Transverse colon (tissue), 3 donors: ENCODE data around the gene MTOR.

Experiments used
- EP300 ChIP-seq: sonication (generic); formaldehyde crosslinking; IDR thresholded peaks from one replicate; pipeline ENCODE4 v1.6.1; 2017; ENCODE audit warnings: antibody characterized with exemption, low read depth
- POLR2A ChIP-seq: fragments of 450-650 bp; IDR thresholded peaks from one replicate; pipeline ENCODE4 v1.6.1; 2016; ENCODE audit warnings: antibody characterized with exemption, mild to moderate bottlenecking, moderate library complexity
- TF ChIP-seq, protein P1 (sequence below), 5 experiments: fragments of 200-600 bp in 3 of 5; fragments of 450-650 bp in 2 of 5; sonication (generic) in 3 of 5; IDR thresholded peaks; 1 replicate in 2 of 5; 2 replicates in 3 of 5; pipeline ENCODE4 v1.5.1; 2016 to 2017; ENCODE audit warnings: antibody characterized with exemption in 5 of 5, inconsistent platforms in 3 of 5, mild to moderate bottlenecking in 2 of 5, moderate library complexity in 1 of 5

DNA sequence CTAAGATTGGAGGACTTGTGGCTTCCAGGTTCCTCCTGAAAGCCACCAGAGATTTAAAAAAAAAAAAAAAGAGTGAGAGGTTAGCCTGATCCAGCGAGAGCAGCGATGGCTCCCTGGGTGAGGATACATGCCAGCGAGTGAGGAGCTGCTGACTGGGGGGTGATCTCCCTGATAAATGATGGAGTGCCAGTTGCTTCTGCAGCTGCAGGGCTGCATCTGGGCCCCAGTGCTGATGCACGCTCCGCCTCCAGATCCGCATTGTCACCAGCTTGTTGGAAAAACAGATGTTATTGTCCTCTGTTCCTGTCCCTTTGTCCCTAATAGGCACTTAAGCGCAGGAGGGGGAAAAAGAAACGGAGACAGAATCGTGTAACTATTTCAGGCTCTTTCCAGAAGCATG is 39.2 kb upstream of the MTOR start:
- TF ChIP-seq, protein P1, sequence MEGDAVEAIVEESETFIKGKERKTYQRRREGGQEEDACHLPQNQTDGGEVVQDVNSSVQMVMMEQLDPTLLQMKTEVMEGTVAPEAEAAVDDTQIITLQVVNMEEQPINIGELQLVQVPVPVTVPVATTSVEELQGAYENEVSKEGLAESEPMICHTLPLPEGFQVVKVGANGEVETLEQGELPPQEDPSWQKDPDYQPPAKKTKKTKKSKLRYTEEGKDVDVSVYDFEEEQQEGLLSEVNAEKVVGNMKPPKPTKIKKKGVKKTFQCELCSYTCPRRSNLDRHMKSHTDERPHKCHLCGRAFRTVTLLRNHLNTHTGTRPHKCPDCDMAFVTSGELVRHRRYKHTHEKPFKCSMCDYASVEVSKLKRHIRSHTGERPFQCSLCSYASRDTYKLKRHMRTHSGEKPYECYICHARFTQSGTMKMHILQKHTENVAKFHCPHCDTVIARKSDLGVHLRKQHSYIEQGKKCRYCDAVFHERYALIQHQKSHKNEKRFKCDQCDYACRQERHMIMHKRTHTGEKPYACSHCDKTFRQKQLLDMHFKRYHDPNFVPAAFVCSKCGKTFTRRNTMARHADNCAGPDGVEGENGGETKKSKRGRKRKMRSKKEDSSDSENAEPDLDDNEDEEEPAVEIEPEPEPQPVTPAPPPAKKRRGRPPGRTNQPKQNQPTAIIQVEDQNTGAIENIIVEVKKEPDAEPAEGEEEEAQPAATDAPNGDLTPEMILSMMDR (IDR thresholded peaks at IDR 0.05): no peak
- no peak for TF ChIP-seq POLR2A
- no peak for TF ChIP-seq EP300
